NK-92 (cell line): Measurements from ENCODE around the gene CORT.
"Not testable (repeated sequence)": the region's sequence is repeated elsewhere in the genome, so short reads cannot be mapped to it uniquely, and the experiment has no call there.

ENCODE experiments used
- DNase-seq: peaks from one replicate; lab custom pipeline; 2025; ENCODE audit not compliant: unreplicated experiment; lab: John Stamatoyannopoulos, UW

CORT gene

GRCh38 chr1:10474309-10474612 lies 24.4 kb downstream of the CORT start:
- DNase-seq: not testable (repeated sequence)

DNA sequence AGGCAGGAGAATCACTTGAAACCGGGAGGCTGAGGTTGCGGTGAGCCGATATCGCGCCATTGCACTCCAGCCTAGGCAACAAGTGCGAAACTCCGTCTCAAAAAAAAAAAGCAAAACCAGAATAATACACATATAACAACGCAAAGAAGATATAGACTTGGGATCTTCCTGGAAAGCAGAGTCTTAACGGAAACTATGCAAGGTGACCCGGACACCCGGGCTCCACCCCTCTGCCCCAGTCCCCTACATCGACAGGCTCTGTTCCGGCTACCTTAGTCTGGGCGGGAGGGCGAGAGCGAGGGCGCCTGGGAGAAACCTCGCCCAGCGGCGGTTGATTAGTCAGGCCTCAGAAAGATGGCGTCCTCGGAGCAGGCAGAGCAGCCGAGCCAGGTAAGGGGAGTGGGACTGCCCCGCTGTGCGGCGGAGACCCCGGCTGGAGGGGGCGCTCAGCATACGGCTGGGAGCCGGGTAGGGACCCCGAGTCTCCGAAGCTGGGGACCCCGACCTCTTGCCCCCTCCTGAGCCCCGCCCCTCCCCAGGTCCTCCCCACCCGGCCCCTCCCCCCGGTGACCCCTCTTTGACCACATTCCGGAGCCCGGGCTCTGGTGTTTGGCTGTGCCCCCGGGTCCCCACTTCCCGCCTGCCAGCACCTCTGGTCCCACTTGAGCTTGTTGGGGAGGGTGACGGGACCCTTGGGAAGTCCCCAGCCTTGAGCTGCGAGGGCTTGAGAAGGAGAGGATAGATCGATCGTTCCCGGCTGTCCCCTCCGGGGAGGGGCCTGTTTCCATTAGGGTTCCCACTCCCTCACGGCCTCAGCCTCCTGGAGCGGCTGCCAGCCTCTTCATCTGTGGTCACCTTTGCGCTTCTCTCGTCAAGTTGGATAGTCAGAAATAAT lies 25.0 kb downstream of the CORT start, which contains the start of gene PEX14:
TSS of gene PEX14 (plus strand) at position 338 of the 895 bp plus-strand sequence. CDS start at position 355, 17 bp downstream.
- DNase-seq: no peak

GRCh38 chr1:10475510-10475909 lies 25.7 kb downstream of the CORT start:
- DNase-seq: no peak

DNA sequence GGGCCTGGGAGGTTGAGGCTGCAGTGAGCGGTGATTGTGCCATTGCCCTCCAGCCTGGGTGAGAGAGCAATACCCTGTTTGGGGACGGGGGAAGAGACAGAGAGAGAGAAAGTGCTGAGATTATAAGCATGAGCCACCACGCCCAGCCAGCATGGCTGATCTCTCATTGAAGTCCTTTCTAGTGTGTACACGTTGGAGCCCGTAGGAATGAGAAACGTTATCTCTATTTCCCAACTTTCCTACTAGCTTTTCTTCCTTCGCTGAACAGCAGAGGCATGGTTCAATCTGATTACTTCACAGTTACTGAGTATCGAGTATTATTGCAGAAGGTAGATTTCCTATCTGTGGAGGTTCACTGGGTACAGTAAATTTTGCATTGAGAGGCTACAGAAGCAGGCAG lies 29.5 kb downstream of the CORT start:
- DNase-seq: no peak

GRCh38 chr1:10480614-10481013 lies 30.8 kb downstream of the CORT start:
- no peak for DNase-seq

- no peak for DNase-seq
Observed at GRCh38 chr1:10484521-10484920, 34.7 kb downstream of the CORT start.

DNA sequence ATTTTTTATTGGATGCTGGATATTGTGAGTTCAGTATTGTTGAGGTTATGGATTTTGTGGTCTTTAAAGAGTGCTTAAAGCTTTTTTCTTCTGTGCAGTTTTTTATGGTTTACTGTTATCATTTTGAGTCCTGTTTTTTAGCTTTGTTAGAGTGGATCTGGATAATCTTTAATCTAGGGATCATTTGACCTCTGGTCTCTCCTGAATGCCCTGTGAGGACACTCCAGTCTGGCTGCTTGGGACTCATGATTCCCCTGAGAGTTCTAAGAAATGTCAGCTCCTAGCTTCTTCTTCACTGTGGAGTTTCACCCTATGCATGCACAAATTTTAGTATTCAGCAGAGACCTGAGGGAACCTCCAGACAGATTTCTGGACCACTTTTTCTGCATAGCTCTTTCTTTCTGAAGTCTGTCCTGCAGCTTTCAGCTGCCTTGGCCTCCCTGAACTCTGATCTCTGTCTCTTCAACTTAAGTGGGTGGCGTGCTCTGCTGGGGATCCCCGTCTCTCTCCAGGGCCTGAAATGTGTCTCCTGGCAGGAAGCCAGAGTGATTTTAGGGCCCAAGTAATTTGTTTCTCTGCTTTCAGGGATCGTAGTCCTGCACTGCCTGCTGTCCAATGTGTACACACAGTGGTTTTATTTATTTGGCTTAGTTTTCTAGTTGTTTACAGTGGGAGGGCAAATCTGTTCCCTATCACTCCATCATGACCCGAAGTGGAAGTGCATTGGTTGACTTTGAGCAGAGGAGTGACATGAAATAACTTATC lies 39.6 kb downstream of the CORT start:
- no peak for DNase-seq

GRCh38 chr1:10490286-10490970 lies 40.6 kb downstream of the CORT start:
- DNase-seq: no peak

- DNase-seq: no peak
Observed at GRCh38 chr1:10494418-10494753, 44.6 kb downstream of the CORT start.

- no peak for DNase-seq
Observed at GRCh38 chr1:10494754-10495474, 45.1 kb downstream of the CORT start.

GRCh38 chr1:10495475-10495817 lies 45.6 kb downstream of the CORT start:
- no peak for DNase-seq

DNA sequence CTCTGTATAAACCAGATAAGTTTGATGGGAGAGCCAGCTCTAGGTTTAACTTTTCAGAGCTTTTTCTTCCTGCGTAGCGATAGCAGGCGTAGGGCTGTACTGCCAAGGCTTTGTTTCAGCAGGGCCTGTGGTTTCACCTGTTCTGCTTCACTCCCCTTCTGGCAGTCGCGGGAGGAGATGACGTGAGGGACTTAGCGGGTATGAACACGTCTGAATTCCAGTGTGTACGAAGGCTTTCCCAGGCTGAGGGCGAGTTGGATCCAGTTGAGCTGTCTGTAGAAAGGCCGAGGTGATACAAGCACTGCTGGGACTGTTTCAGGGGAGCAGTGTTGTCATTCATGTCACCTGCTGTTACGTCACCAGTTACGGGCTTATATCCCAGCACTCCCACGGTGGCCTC lies 46.1 kb downstream of the CORT start:
- DNase-seq: no peak

GRCh38 chr1:10497109-10497508 lies 47.3 kb downstream of the CORT start:
- DNase-seq: no peak

GRCh38 chr1:10498231-10498630 lies 48.4 kb downstream of the CORT start:
- no peak for DNase-seq
